Central memory CD4-positive, alpha-beta T cell (primary cell): Measurements from ENCODE around the gene TSPAN18.
A peak's percentile ranks its signal among the peaks of the same experiment; 100 is the strongest.

Source experiments
- DNase-seq: peaks from one replicate; pipeline ENCODE4 v3.0.0; 2022

Gene TSPAN18

GRCh38 chr11:44711113-44711786, 15.5 kb upstream of the TSPAN18 start:
- DNase-seq, result no peak

- DNase-seq, result no peak
Measured at GRCh38 chr11:44711787-44712608, 14.8 kb upstream of the TSPAN18 start.

DNA sequence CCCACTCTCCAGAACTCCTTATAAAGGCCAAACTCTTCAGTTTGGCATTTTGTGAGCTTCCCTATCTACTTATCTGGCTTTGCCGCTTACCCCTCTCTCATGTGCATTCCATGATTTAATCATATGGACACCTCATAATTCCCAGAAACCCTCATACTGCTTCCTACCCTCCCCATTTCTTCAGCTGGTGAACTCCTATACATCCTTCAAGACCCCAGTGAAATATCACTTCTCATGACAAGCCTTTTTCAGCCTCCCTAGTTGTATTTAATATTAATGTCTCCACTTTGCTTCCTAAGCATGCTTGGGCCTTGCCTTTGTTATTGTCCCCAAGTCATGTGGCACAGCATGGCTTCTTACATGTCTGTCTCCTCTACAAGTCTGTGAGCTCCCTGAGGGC, 13.7 kb upstream of the TSPAN18 start:
- no peak for DNase-seq

GRCh38 chr11:44716256-44716655, 10.5 kb upstream of the TSPAN18 start:
- DNase-seq, result no peak

- no peak for DNase-seq
Measured at GRCh38 chr11:44718057-44718456, 8.7 kb upstream of the TSPAN18 start.

- no peak for DNase-seq
Measured at GRCh38 chr11:44718612-44719390, 8.0 kb upstream of the TSPAN18 start.

GRCh38 chr11:44725016-44725685, 1.6 kb upstream of the TSPAN18 start:
- no peak for DNase-seq

DNA sequence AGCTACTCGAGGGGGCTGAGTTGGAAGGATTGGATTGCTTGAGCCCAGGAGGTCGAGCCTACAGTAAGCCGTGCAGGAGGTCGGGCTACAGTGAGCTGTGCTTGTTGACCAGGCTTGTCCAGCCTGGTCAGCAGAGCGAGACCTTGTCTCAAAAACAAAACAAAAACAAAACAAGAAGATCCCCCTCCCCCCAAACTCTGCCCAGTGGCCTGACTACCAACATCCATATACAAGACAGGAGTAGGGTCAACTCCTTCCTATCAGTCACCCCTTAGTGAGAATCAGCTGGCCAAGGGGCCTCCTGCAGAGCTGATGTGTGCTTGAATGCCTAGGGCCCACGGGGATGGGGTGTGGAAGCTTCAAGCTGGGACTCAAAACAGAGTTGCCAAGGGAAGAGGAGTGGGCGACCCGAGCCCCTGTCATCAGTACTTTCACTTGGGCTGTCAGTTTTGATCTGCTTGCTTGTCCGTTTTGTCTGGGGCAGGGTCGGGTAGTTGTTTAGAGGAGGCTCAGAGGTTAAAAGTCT, 942 bp upstream of the TSPAN18 start:
- no peak for DNase-seq

DNA sequence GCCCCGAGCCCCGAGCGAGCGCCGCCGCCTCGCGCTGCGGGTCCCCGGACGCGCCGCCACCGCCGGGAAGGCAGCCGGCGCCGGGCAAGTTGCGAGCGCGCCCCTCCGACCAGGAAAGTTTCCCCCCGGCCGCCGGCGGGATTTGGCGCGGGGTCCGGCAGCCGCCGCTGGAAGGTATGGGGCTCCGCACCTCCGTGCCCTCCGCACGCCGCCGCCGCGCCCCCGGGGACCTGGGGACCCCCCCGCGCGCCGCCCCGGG, 281 bp downstream of the TSPAN18 start:
- peak; percentile 17 for DNase-seq

GRCh38 chr11:44727373-44728287, 868 bp downstream of the TSPAN18 start:
- DNase-seq, result peak; percentile 77

DNA sequence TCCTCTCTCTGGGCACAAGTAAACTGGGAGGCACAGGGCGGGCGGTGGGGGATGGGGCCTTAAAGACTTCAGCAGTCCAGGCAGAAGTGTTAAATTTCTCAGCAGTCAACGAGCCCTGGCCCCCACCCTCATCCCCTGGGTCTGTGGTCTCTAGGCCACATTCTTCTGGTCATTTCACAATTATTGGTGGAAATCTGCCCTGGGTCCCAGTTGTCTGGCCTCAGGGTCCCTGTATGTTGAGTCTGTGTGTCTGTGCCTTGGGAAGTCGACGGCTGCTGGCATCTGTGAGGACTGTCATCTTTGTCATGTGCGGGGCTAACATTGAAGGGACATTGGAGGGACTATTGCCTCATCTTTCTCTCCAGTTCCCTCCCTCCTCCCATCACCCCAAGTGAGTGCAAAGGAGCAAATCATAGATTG, 1.7 kb downstream of the TSPAN18 start:
- DNase-seq, result no peak

- DNase-seq, result no peak
Measured at GRCh38 chr11:44729063-44729462, 2.3 kb downstream of the TSPAN18 start.

GRCh38 chr11:44729713-44730112, 3.0 kb downstream of the TSPAN18 start:
- DNase-seq, result no peak

- DNase-seq, result no peak
Measured at GRCh38 chr11:44730775-44731174, 4.0 kb downstream of the TSPAN18 start.

DNA sequence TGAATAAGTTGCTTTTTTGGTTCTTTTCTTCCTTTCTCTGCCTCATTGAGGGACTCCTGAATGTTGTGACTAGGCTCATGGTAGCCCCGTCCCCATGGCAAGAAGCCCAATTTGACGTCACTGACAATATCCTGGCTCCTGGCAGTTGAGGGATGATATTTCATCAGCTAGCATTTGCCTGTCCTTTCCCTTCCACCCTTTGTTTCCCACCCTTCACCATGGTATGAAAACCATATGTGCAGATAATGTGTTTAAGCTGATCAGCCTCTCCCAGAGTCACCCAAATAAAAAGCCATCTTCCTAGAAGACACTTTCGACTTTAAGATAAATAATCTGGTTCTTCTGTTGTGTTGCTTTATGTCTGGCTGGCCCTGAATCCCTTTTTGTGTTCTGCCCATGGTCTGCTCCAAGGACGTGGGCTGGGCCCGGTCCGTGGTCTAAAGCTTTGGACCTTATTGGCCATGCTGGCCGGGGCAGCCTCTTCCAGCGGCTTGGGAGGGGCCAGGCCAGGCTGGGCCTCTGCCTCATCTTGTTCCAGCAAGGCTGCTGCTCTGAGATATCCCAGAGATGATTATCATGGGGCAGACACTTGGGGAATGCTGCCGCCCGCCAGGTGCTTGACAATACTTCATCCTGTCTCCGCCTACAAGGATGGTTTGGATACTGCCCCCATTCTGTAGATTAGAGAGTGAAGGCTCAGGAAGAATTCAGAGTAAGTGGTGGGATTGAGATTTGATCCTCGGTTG, 5.1 kb downstream of the TSPAN18 start:
- DNase-seq, result no peak

DNA sequence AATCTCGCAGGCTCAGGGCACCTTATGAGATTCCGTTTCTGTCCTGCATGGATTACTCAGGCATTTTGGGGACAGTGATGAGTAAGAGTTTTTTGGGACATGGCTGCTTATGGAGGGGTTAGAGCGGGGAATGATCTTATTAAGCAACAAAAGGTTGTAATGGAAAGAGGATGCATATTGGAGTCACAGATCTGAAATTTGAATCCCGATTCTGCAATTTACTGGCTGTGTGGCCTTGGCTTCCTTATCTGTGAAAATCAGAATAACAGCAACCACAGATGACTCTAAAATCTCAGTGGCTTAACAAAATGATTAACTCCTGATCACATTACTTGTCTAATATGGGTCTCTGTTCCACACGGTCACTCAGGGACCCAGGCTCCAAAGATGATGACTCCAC, 5.8 kb downstream of the TSPAN18 start:
- DNase-seq, result no peak

DNA sequence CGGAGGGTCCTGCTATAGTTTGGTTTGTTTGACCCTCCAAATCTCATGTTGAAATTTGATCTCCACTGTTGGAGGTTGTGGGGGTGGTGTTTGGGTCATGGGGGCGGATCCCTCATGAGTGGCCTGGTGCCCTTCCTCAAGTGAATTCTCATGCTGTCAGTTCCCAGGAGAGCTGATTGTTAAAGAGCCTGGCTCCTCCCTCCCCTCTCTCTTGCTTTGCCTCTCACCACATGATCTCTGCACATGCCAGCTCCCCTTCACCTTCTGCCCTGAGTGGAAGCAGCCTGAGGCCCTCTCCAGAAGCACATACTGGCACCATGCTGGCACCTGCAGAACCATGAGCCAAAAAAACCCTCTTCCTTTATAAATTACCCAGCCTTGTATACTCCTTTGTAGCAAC, 7.1 kb downstream of the TSPAN18 start:
- DNase-seq, result no peak

GRCh38 chr11:44734843-44735381, 8.2 kb downstream of the TSPAN18 start:
- DNase-seq, result no peak

DNA sequence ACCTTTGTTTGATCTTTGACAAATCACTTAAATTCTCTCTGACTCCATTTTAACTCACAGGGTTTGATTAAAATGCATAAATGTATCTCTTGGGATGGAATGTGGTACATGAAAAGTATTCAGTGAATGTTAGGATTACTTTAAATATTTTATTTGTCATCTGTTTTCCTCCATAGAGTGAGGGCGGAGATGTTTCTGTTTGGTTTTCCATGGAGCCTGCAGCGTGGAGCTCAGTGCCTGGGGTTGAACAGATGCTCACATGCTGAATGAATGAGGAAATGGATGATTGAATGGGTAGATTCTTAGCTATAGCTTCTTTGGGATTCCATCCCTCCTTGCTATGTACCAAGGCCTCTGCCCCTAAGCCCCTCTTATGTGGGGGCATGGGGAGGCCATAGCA, 10.0 kb downstream of the TSPAN18 start:
- no peak for DNase-seq

DNA sequence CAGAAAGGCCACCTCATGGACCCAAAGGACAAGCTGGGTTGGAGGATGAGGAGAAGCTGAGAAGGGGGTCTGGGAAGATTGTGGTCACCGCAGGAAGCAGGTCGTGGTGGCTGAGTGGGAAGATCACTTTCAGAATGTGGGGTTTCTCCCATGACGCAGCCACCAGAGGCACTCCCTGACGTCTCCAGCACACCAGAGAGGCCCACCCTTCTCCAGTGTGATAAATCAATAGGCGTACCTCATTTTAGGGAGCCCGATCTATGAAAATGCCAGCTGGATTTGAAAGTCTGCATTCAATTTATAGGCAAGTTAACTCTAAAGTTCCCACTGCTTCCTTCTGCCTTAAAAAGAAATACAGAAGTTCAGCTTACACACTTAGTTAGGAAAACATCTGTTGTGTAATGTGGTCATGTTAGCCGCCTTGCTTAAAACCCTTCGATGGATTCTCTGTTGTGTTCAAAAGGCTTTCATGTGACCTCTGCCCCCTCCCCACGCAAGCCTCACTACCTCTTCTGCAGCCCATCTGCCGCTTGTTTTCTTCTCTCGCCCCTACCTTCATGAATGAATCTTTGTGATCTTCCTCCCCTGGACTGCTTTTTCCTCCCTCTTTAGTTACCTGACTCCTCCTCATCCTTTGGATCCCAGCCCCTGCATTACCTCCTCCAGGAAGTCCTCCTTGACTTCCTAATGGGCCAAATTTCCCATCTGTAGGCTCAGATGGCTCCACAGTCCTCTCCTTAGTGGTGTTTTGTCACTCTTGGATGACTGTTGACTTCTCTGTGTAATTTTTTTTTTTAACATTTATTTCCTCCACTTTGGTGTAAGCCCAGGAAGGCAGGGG, 10.7 kb downstream of the TSPAN18 start:
- no peak for DNase-seq
